ENCODE data around the gene OTOF. TPM values are rescaled to one million over a fixed set of nuclear protein-coding genes. Genes with fewer than 3 reads are reported as not detected.

The OTOF gene
- total RNA-seq, 1 donor from 2014 or later: 0.15 TPM

- no peak for DNase-seq (ENCODE audit: low read depth)
These were observed 24.2 kb downstream of the OTOF start for GRCh38 chr2:26453421-26454329.

GRCh38 chr2:26451700-26452099 is 26.2 kb downstream of the OTOF start:
- DNase-seq (ENCODE audit: low read depth): no peak

- no peak for DNase-seq (ENCODE audit: low read depth)
These were observed 27.8 kb downstream of the OTOF start for GRCh38 chr2:26450031-26450635.

GRCh38 chr2:26449278-26450030 is 28.5 kb downstream of the OTOF start:
- no peak for DNase-seq (ENCODE audit: low read depth)

- no peak for DNase-seq (ENCODE audit: low read depth)
These were observed 29.3 kb downstream of the OTOF start for GRCh38 chr2:26448651-26449050.

GRCh38 chr2:26444236-26444635 is 33.7 kb downstream of the OTOF start:
- no peak for DNase-seq (ENCODE audit: low read depth)

- peak; percentile 7 for DNase-seq (ENCODE audit: low read depth)
These were observed 35.2 kb downstream of the OTOF start for GRCh38 chr2:26442707-26443106.

- DNase-seq (ENCODE audit: low read depth): no peak
These were observed 35.6 kb downstream of the OTOF start for GRCh38 chr2:26442301-26442700.

GRCh38 chr2:26438926-26439325 is 39.0 kb downstream of the OTOF start:
- DNase-seq (ENCODE audit: low read depth): no peak

- DNase-seq (ENCODE audit: low read depth): peak; percentile 38
These were observed 39.4 kb downstream of the OTOF start for GRCh38 chr2:26438526-26438925.

GRCh38 chr2:26435106-26435505 is 42.8 kb downstream of the OTOF start:
- peak; percentile 15 for DNase-seq (ENCODE audit: low read depth)

- DNase-seq (ENCODE audit: low read depth): no peak
These were observed 45.1 kb downstream of the OTOF start for GRCh38 chr2:26432859-26433258.

GRCh38 chr2:26432363-26432762 is 45.6 kb downstream of the OTOF start:
- DNase-seq (ENCODE audit: low read depth): no peak

- DNase-seq (ENCODE audit: low read depth): peak; percentile 4
These were observed 47.1 kb downstream of the OTOF start for GRCh38 chr2:26430826-26431225.

GRCh38 chr2:26429779-26430578 is 47.9 kb downstream of the OTOF start:
- peak; percentile 3 for DNase-seq (ENCODE audit: low read depth)

- DNase-seq (ENCODE audit: low read depth): no peak
These were observed 49.1 kb downstream of the OTOF start for GRCh38 chr2:26428846-26429245.

- DNase-seq (ENCODE audit: low read depth): no peak
These were observed 53.7 kb downstream of the OTOF start for GRCh38 chr2:26424221-26424620.

- DNase-seq (ENCODE audit: low read depth): no peak
These were observed 54.2 kb downstream of the OTOF start for GRCh38 chr2:26423750-26424149.

GRCh38 chr2:26422947-26423629 is 54.8 kb downstream of the OTOF start:
- DNase-seq (ENCODE audit: low read depth): no peak

- no peak for DNase-seq (ENCODE audit: low read depth)
These were observed 56.0 kb downstream of the OTOF start for GRCh38 chr2:26421961-26422360.

GRCh38 chr2:26414311-26414710 is 63.6 kb downstream of the OTOF start:
- DNase-seq (ENCODE audit: low read depth): no peak
